A673 (cell line): ENCODE data around the gene WNK1. TPM values are rescaled to one million over a fixed set of nuclear protein-coding genes. Genes with fewer than 3 reads are reported as not detected.

Experiments
- BruUV-seq: library from RNA; stranded (reverse); fragments of 400-500 nt; replicated peaks from 2 replicates; lab custom pipeline; 2021; lab: Mats Ljungman, UMichigan
- CTCF ChIA-PET: fragments of 300-600 bp; sonication (Branson Sonifier 250); formaldehyde crosslinking; loops from one replicate; lab custom pipeline; 2022; ENCODE audit warnings: antibody characterized with exemption; lab: Charles Lee
- POLR2A ChIA-PET: fragments of 300-600 bp; sonication (Branson Sonifier 250); formaldehyde crosslinking; loops from one replicate; lab custom pipeline; 2022; ENCODE audit warnings: antibody characterized with exemption; ENCODE audit not compliant: low non-redundant PET; lab: Charles Lee
- DNase-seq: peaks from one replicate; pipeline ENCODE4 v3.0.0-alpha.2; 2015; ENCODE audit warnings: low spot score
- H3K27ac ChIP-seq: fragments of 200-600 bp; sonication (generic); 2 replicates; pipeline ENCODE4 v1.5.1; 2016; ENCODE audit warnings: mixed run types, low read depth, mild to moderate bottlenecking, mixed read lengths, antibody characterized with exemption, low read length; ENCODE audit not compliant: poor library complexity, severe bottlenecking
- H3K27me3 ChIP-seq: fragments of 200-600 bp; sonication (generic); replicated peaks from 2 replicates; pipeline ENCODE4 v1.6.1; 2017; ENCODE audit warnings: mixed run types, low read depth, mild to moderate bottlenecking, mixed read lengths, antibody characterized with exemption, low read length; ENCODE audit not compliant: insufficient read depth, poor library complexity
- H3K36me3 ChIP-seq: fragments of 200-600 bp; sonication (generic); 2 replicates; pipeline ENCODE4 v1.6.1; 2016; ENCODE audit warnings: mixed run types, mild to moderate bottlenecking, mixed read lengths, antibody characterized with exemption, low read length; ENCODE audit not compliant: insufficient read depth, poor library complexity, severe bottlenecking
- H3K4me1 ChIP-seq: fragments of 200-600 bp; sonication (generic); 2 replicates; pipeline ENCODE4 v1.6.1; 2017; ENCODE audit warnings: mixed run types, mild to moderate bottlenecking, mixed read lengths, antibody characterized with exemption, low read length; ENCODE audit not compliant: insufficient read depth, poor library complexity, severe bottlenecking
- H3K4me3 ChIP-seq: fragments of 200-600 bp; sonication (generic); 2 replicates; pipeline ENCODE4 v1.5.1; 2016; ENCODE audit warnings: low read depth, mixed run types, mild to moderate bottlenecking, mixed read lengths, low read length; ENCODE audit not compliant: poor library complexity, severe bottlenecking
- H3K9me3 ChIP-seq: fragments of 200-600 bp; sonication (generic); 2 replicates; pipeline ENCODE4 v1.6.1; 2016; ENCODE audit warnings: mixed run types, low read depth, mild to moderate bottlenecking, mixed read lengths, antibody characterized with exemption, low read length; ENCODE audit not compliant: poor library complexity, severe bottlenecking
- EZH2 ChIP-seq: fragments of 200-600 bp; sonication (generic); IDR thresholded peaks from 2 replicates; pipeline ENCODE4 v1.6.1; 2017; ENCODE audit warnings: borderline replicate concordance, low read depth, mild to moderate bottlenecking, mixed read lengths, antibody characterized with exemption, low read length; ENCODE audit not compliant: poor library complexity, severe bottlenecking
- intact Hi-C: fragments of 100-400 bp; cut with micrococcal nuclease; formaldehyde crosslinking; loops from one replicate; pipeline ENCODE4 v1.10.0; 2022; ENCODE audit not compliant: unreplicated experiment
- total RNA-seq: library from RNA; stranded (reverse); gene quantifications from 2 replicates; pipeline ENCODE4 v1.2.3, GENCODE V29; 2021
- TF ChIP-seq, protein P1 (sequence below): fragments of 300-800, 200-600 bp; sonication (generic); conservative IDR thresholded peaks from 2 replicates; pipeline ENCODE4 v1.5.1; 2017; ENCODE audit warnings: low read depth, mild to moderate bottlenecking, antibody characterized with exemption, low read length, moderate library complexity, mixed read lengths

WNK1 gene
- total RNA-seq, 1 experiment from 2014 or later: 161 TPM

DNA sequence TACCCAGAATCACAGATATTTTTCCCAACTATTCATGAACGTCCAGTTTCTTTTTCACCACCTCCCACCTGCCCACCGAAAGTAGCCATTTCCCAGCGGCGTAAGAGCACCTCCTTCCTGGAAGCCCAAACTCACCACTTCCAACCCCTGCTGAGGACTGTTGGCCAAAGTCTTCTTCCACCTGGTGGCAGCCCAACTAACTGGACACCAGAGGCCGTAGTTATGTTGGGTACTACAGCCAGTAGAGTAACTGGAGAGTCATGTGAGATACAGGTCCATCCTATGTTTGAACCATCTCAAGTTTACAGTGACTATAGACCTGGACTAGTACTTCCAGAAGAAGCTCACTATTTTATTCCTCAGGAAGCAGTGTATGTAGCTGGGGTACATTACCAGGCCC lies 115.5 kb downstream of the WNK1 start:
- no peak overlapping the region for H3K4me3 ChIP-seq
- no peaks in the 10 kb centered on the region for H3K9me3 ChIP-seq
- ChIA-PET POLR2A (no interaction called here), CTCF (no interaction called here)
- H3K27ac ChIP-seq: no peak overlapping the region
- H3K27me3 ChIP-seq: no peaks in the 10 kb centered on the region
- TF ChIP-seq, protein P1, sequence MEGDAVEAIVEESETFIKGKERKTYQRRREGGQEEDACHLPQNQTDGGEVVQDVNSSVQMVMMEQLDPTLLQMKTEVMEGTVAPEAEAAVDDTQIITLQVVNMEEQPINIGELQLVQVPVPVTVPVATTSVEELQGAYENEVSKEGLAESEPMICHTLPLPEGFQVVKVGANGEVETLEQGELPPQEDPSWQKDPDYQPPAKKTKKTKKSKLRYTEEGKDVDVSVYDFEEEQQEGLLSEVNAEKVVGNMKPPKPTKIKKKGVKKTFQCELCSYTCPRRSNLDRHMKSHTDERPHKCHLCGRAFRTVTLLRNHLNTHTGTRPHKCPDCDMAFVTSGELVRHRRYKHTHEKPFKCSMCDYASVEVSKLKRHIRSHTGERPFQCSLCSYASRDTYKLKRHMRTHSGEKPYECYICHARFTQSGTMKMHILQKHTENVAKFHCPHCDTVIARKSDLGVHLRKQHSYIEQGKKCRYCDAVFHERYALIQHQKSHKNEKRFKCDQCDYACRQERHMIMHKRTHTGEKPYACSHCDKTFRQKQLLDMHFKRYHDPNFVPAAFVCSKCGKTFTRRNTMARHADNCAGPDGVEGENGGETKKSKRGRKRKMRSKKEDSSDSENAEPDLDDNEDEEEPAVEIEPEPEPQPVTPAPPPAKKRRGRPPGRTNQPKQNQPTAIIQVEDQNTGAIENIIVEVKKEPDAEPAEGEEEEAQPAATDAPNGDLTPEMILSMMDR: no peak
- TF ChIP-seq EZH2: no peak
- H3K36me3 ChIP-seq: peaks cover 32% of the 10 kb centered on the region
- DNase-seq: no peak
- BruUV-seq: no TSS peak
- no peaks in the 10 kb centered on the region for H3K4me1 ChIP-seq
- intact Hi-C loops: no loop called here

DNA sequence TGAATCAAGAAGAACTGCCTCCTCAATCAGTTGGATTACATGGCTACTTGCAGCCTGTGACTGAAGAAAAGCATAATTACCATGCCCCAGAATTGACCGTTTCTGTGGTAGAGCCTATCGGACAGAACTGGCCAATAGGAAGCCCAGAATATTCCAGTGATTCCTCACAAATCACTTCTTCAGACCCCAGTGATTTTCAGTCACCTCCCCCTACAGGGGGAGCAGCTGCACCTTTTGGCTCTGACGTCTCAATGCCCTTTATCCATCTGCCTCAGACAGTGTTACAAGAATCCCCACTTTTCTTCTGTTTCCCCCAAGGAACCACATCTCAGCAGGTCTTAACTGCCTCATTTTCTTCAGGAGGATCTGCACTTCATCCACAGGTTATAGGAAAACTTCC lies 116.3 kb downstream of the WNK1 start:
- TF ChIP-seq, protein P1: peak; percentile 31; the same call in 1 of the 2 replicates
- no peak for TF ChIP-seq EZH2
- no peak overlapping the region for H3K27ac ChIP-seq
- intact Hi-C loops: no loop called here
- BruUV-seq: no TSS peak
- no peak overlapping the region for H3K4me3 ChIP-seq
- no peaks in the 10 kb centered on the region for H3K4me1 ChIP-seq
- no peaks in the 10 kb centered on the region for H3K27me3 ChIP-seq
- ChIA-PET POLR2A (no interaction called here), CTCF (no interaction called here)
- no peaks in the 10 kb centered on the region for H3K9me3 ChIP-seq
- peaks cover 31% of the 10 kb centered on the region for H3K36me3 ChIP-seq
- no peak for DNase-seq

DNA sequence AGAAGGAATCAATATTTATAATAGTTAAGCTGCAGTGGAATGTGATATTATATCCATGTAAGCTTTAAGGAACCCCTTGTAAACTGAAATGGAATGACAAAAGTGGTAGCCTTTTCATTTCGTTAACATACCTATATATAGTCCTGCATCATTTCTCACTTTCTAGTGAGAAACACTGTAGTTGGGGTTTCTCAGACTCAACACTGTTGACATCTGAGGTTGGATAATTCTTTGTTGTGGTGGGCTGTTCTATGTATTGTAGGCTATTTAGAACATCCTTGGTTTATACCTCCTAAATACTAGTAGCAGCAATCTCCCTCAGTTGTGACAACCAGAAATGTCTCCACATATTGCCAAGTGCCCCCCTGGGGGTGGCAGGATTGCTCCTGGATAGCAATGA lies 118.0 kb downstream of the WNK1 start:
- Histone ChIP-seq H3K4me3 (no peak overlapping the region), H3K27me3 (no peaks in the 10 kb centered on the region), H3K27ac (no peak overlapping the region), H3K36me3 (peaks cover 37% of the 10 kb centered on the region), H3K4me1 (no peaks in the 10 kb centered on the region), H3K9me3 (no peaks in the 10 kb centered on the region)
- no peak for TF ChIP-seq EZH2
- TF ChIP-seq, protein P1: no peak
- BruUV-seq: no TSS peak
- ChIA-PET POLR2A (no interaction called here), CTCF (no interaction called here)
- no peak for DNase-seq
- intact Hi-C loops: no loop called here
